Neural progenitor cell (in vitro differentiated cells): ENCODE data around the gene ACOXL.

Experiments used
- EZH2 ChIP-seq: fragments of 200-600 bp; sonication (generic); IDR thresholded peaks from 2 replicates; pipeline ENCODE4 v1.6.1; 2017; ENCODE audit warnings: antibody characterized with exemption, mild to moderate bottlenecking, moderate library complexity
- EZH2phosphoT487 ChIP-seq: fragments of 200-600 bp; sonication (generic); IDR thresholded peaks from 2 replicates; pipeline ENCODE4 v1.6.1; 2017; ENCODE audit warnings: antibody characterized with exemption
- TF ChIP-seq, protein P1 (sequence below): fragments of 200-600 bp; sonication (generic); IDR thresholded peaks from 2 replicates; pipeline ENCODE4 v1.5.1; 2017; ENCODE audit warnings: antibody characterized with exemption, mild to moderate bottlenecking

DNA sequence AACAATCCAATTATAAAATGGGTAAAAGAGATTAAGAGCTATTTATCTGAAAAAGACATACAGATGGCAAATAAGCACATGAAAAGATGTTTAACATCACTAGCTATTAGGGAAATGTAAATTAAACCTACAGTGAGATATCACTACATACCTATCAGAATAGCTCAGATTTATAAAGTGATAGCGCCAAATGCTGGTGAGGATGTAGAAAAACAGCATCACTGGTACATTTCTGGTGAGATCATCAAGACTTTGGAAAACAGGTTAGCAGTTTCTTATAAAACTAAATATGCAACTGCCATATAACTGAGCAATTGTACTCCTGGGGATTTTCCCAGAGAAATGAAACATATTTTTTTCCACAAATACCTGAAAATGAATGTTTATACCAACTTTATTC is 100.4 kb downstream of the ACOXL start:
- TF ChIP-seq, protein P1, sequence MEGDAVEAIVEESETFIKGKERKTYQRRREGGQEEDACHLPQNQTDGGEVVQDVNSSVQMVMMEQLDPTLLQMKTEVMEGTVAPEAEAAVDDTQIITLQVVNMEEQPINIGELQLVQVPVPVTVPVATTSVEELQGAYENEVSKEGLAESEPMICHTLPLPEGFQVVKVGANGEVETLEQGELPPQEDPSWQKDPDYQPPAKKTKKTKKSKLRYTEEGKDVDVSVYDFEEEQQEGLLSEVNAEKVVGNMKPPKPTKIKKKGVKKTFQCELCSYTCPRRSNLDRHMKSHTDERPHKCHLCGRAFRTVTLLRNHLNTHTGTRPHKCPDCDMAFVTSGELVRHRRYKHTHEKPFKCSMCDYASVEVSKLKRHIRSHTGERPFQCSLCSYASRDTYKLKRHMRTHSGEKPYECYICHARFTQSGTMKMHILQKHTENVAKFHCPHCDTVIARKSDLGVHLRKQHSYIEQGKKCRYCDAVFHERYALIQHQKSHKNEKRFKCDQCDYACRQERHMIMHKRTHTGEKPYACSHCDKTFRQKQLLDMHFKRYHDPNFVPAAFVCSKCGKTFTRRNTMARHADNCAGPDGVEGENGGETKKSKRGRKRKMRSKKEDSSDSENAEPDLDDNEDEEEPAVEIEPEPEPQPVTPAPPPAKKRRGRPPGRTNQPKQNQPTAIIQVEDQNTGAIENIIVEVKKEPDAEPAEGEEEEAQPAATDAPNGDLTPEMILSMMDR, result no peak
- no peak for TF ChIP-seq EZH2
- TF ChIP-seq EZH2phosphoT487, result no peak
